K562 (cell line): ENCODE results near the gene PARD3. TPM values are rescaled to one million over a fixed set of nuclear protein-coding genes. Genes with fewer than 3 reads are reported as not detected.
A peak's percentile ranks its signal among the peaks of the same experiment; 100 is the strongest.

Experiments used
- ATAC-seq: fragments of 200-7000 bp; cut with Tn5 transposase; 3 replicates; pipeline ENCODE4 v1.9.1; 2020; ENCODE audit warnings: moderate library complexity
- BruUV-seq: library from RNA; stranded (reverse); fragments of 400-500 nt; replicated peaks from 2 replicates; lab custom pipeline; 2021; lab: Mats Ljungman, UMichigan
- CTCF ChIA-PET: fragments of 300-600 bp; formaldehyde crosslinking; extraction: SDS; loops from one replicate; lab custom pipeline; 2021; ENCODE audit warnings: low intra/inter-chr PET ratio; lab: Yijun Ruan, JAX
- POLR2A ChIA-PET: fragments of 300-600, 350-650 bp; sonication (Branson Sonifier 250); formaldehyde crosslinking; extraction: SDS; loops from one replicate; lab custom pipeline; 2021; ENCODE audit warnings: antibody characterized with exemption, inconsistent platforms; lab: Yijun Ruan, JAX
- DNase-seq, 4 experiments: peaks; one replicate each; pipeline versions ENCODE4 v3.0.0 to v3.0.0-alpha.2; 2011 to 2018; ENCODE audit warnings: low spot score in 3 of 4, mixed read lengths in 3 of 4; ENCODE audit errors: extremely low read depth in 1 of 4
- FAIRE-seq: peaks from 2 replicates; lab custom pipeline; 2011; peaks lifted over from hg19 to GRCh38; lab: Jason Lieb, UNC
- H2AFZ ChIP-seq: 2 replicates; pipeline ENCODE4 v1.6.0; 2011; ENCODE audit warnings: low read depth, low read length, control low read depth, inconsistent platforms
- H3K27ac ChIP-seq: fragments of 200-600 bp; 3 replicates; pipeline ENCODE4 v1.8.0; 2011; ENCODE audit warnings: low read depth, mild to moderate bottlenecking, control low read depth, inconsistent platforms, low read length, moderate library complexity, mixed read lengths; ENCODE audit errors: extremely low read depth
- H3K27me3 ChIP-seq, 2 experiments: fragments of 300-600 bp in 1 of 2; 2 replicates in 1 of 2; 3 replicates in 1 of 2; pipeline versions ENCODE4 v1.6.0 to v1.8.0; 2011; ENCODE audit warnings: inconsistent platforms in 2 of 2, low read length in 2 of 2, mild to moderate bottlenecking in 1 of 2, mixed read lengths in 1 of 2, moderate library complexity in 1 of 2; ENCODE audit not compliant: control insufficient read depth in 2 of 2, insufficient read depth in 2 of 2
- H3K36me3 ChIP-seq: fragments of 300-600 bp; 3 replicates; pipeline ENCODE4 v1.8.0; 2011; ENCODE audit warnings: mild to moderate bottlenecking, low read length, inconsistent platforms; ENCODE audit not compliant: control insufficient read depth, insufficient read depth
- H3K4me1 ChIP-seq, 2 experiments: fragments of 200-600 bp in 1 of 2; replicated peaks in 1 of 2; 2 replicates in 1 of 2; 3 replicates in 1 of 2; pipeline versions ENCODE4 v1.5.1 to v1.8.0; 2011; ENCODE audit warnings: inconsistent platforms in 2 of 2, low read length in 2 of 2, mild to moderate bottlenecking in 1 of 2, mixed read lengths in 1 of 2, moderate library complexity in 1 of 2; ENCODE audit not compliant: control insufficient read depth in 2 of 2, insufficient read depth in 2 of 2
- H3K4me2 ChIP-seq: 2 replicates; pipeline ENCODE4 v1.6.1; 2011; ENCODE audit warnings: low read length, control low read depth, inconsistent platforms, mixed read lengths; ENCODE audit not compliant: insufficient read depth
- H3K4me3 ChIP-seq: fragments of 200-600 bp; sonication (generic), shearing (Covaris generic); 2 replicates; pipeline ENCODE4 v1.5.1; 2016; ENCODE audit warnings: control low read depth, inconsistent platforms
- H3K79me2 ChIP-seq: fragments of 200-600 bp; 3 replicates; pipeline ENCODE4 v1.8.0; 2011; ENCODE audit warnings: low read length, inconsistent platforms; ENCODE audit not compliant: control insufficient read depth, insufficient read depth
- H3K9ac ChIP-seq, 2 experiments: 2 replicates each; pipeline versions ENCODE4 v1.6.0 to v1.6.1; 2011; ENCODE audit warnings: low read depth in 2 of 2, low read length in 2 of 2, control low read depth in 1 of 2, inconsistent platforms in 1 of 2, mild to moderate bottlenecking in 1 of 2, mixed read lengths in 1 of 2; ENCODE audit not compliant: insufficient read depth in 1 of 2
- H3K9me1 ChIP-seq: one replicate; pipeline ENCODE4 v1.6.0; 2011; ENCODE audit warnings: inconsistent platforms, mild to moderate bottlenecking, low read length, moderate library complexity; ENCODE audit not compliant: control insufficient read depth, insufficient read depth
- H3K9me3 ChIP-seq: replicated peaks from 2 replicates; pipeline ENCODE4 v1.5.1; 2011; ENCODE audit warnings: low read depth, low read length, inconsistent platforms; ENCODE audit not compliant: control insufficient read depth, insufficient read depth
- H4K20me1 ChIP-seq: replicated peaks from 2 replicates; pipeline ENCODE4 v1.6.1; 2011; ENCODE audit warnings: low read length, inconsistent platforms, mixed read lengths; ENCODE audit not compliant: control insufficient read depth, insufficient read depth
- FOXA3 ChIP-seq, 2 experiments: fragments of 450-650 bp in 1 of 2; sonication (generic) in 1 of 2; formaldehyde crosslinking; IDR thresholded peaks in 1 of 2; conservative IDR thresholded peaks in 1 of 2; 2 replicates each; pipeline versions ENCODE4 v1.4.0 to v1.8.0; 2020 to 2022; ENCODE audit warnings: mild to moderate bottlenecking in 2 of 2, missing genetic modification reagents in 1 of 2
- HBP1 ChIP-seq: fragments of 450-650 bp; formaldehyde crosslinking; IDR thresholded peaks from 2 replicates; pipeline ENCODE4 v1.4.0; 2022; ENCODE audit warnings: missing genetic modification characterization
- MEIS2 ChIP-seq: fragments of 450-650 bp; IDR thresholded peaks from 2 replicates; pipeline ENCODE4 v1.6.1; 2014; ENCODE audit warnings: mild to moderate bottlenecking; ENCODE audit not compliant: partially characterized antibody
- NCOA2 ChIP-seq, 2 experiments: fragments of 450-650 bp; IDR thresholded peaks; 2 replicates each; pipeline ENCODE4 v1.6.1; 2018; ENCODE audit warnings: mild to moderate bottlenecking in 2 of 2, moderate library complexity in 1 of 2; ENCODE audit not compliant: partially characterized antibody in 2 of 2
- TAF7 ChIP-seq: fragments of 450-650 bp; IDR thresholded peaks from 2 replicates; pipeline ENCODE4 v1.6.1; 2016; ENCODE audit warnings: missing genetic modification characterization, missing compliant biosample characterization
- WGBS: fragments of 100-300 bp; shearing (Covaris generic); methylation state at CpG from one replicate; pipeline ENCODE4 v1.1.6; 2016; ENCODE audit warnings: low coverage, mixed read lengths; ENCODE audit not compliant: insufficient coverage; ENCODE audit errors: missing lambda C conversion rate; 5-methylcytosine and 5-hydroxymethylcytosine counted together
- in situ Hi-C: fragments of 300-500 bp; cut with MboI; formaldehyde crosslinking; loops from 4 replicates; pipeline ENCODE4 v1.15.0; 2018; ENCODE audit warnings: inconsistent platforms, mixed read lengths
- intact Hi-C: fragments of 100-400 bp; cut with micrococcal nuclease; formaldehyde crosslinking; loops from 2 replicates; pipeline ENCODE4 v1.14.2; 2022
- polyA plus RNA-seq, 8 experiments: library from polyadenylated mRNA; depleted of rRNA in 4 of 8; stranded (reverse) in 5 of 8; unstranded in 3 of 8; fragments of >200 nt; fragmentation: Nextera tagmentation in 2 of 8; fragmentation: Illumina TruSeq in 1 of 8; extraction: Ambion mirVana in 2 of 8; extraction: Trizol in 1 of 8; gene quantifications; 2 replicates each; pipeline versions ENCODE4 v1.2.1 to v1.2.3, GENCODE V29; 2011 to 2014; ENCODE audit warnings: inconsistent platforms in 1 of 8, missing spikeins in 1 of 8
- total RNA-seq, 7 experiments: library from RNA; depleted of rRNA in 6 of 7; stranded (reverse); fragments of >200 nt in 6 of 7; fragmentation: Illumina TruSeq in 2 of 7; extraction: Trizol in 2 of 7; gene quantifications; 2 replicates each; pipeline versions ENCODE4 v1.2.1 to v1.2.3, GENCODE V29; 2011 to 2021; ENCODE audit warnings: low replicate concordance in 1 of 7

PARD3 gene
- total and polyA plus RNA-seq, 9 of the 15 experiments (the other 6 are each of a cell fraction or from before 2014, with no cell fraction given) = 2.7 to 11.7 (median 7.7) TPM

- Histone ChIP-seq H4K20me1 (0 out of 2 replicates have a peak, but pooled peaks cover under 1% of the 10 kb centered on the region), H3K4me2 (no peak overlapping the region), H3K4me1 (no peaks in the 10 kb centered on the region), H2AFZ (no peak overlapping the region), H3K9me3 (no peaks in the 10 kb centered on the region), H3K79me2 (no peaks in the 10 kb centered on the region), H3K36me3 (no peaks in the 10 kb centered on the region), H3K27me3 (no peaks in the 10 kb centered on the region), H3K27ac (no peak overlapping the region), H3K9me1 (no peaks in the 10 kb centered on the region), H3K9ac (no peak overlapping the region), H3K4me3 (no peak overlapping the region)
- no peak for TF ChIP-seq TAF7
- TF ChIP-seq HBP1 (CRISPR knock-in tag) = no peak
- 0 out of 4 replicates have a peak, but pooled peaks of 1 of the 2 experiments have one; percentile 15 for TF ChIP-seq FOXA3 (CRISPR knock-in tag; conservative IDR thresholded peaks at IDR 0.05 in 1 of 2, IDR thresholded peaks at IDR 0.05 in 1 of 2)
- peak; percentile 48 for TF ChIP-seq MEIS2
- TF ChIP-seq NCOA2 (IDR thresholded peaks at IDR 0.05; ENCODE audit: partially characterized antibody in 2 of 2) = no peak
- in situ Hi-C loops (no loop called here), intact Hi-C loops (loop anchor here (10.0 kb wide), 1 partner anchor 67 kb away; no protein-coding TSS in a partner anchor)
- DNase-seq (no peak), ATAC-seq (no peak), FAIRE-seq (no peak)
- no TSS peak for BruUV-seq
- ChIA-PET CTCF (no interaction called here), POLR2A (interaction anchor here (0.7 to 1.7 kb wide), 4 partner anchors 9 to 284 kb away, joined by 3 to 4 read pairs (median 4); no protein-coding TSS in a partner anchor)
- WGBS = 44% methylated on average over 7 of the region's 7 CpGs
Measured at GRCh38 chr10:34731885-34732701, 83.0 kb downstream of the PARD3 start.
